MM.1S (cell line): ENCODE data around the gene PEX13.

Experiments
- DNase-seq: peaks from one replicate; pipeline ENCODE4 v3.0.0-alpha.2; 2015
- H2AFZ ChIP-seq: fragments of 300-600 bp; sonication (generic); 2 replicates; pipeline ENCODE4 v1.6.0; 2016; ENCODE audit warnings: antibody characterized with exemption, low read length
- H3F3A ChIP-seq: fragments of 300-600 bp; sonication (generic); 2 replicates; pipeline ENCODE4 v1.6.1; 2016; ENCODE audit warnings: mild to moderate bottlenecking, antibody characterized with exemption, low read length, moderate library complexity, mixed read lengths; ENCODE audit not compliant: insufficient read depth
- H3K27ac ChIP-seq: fragments of 300-600 bp; sonication (generic); 2 replicates; pipeline ENCODE4 v1.5.1; 2016; ENCODE audit warnings: mild to moderate bottlenecking, low read length
- H3K27me3 ChIP-seq: fragments of 300-600 bp; sonication (generic); replicated peaks from 2 replicates; pipeline ENCODE4 v1.6.0; 2016; ENCODE audit warnings: low read length; ENCODE audit not compliant: insufficient read depth
- H3K36me3 ChIP-seq: fragments of 300-600 bp; sonication (generic); replicated peaks from 2 replicates; pipeline ENCODE4 v1.6.1; 2016; ENCODE audit warnings: mild to moderate bottlenecking, low read length, mixed read lengths; ENCODE audit not compliant: insufficient read depth
- H3K4me1 ChIP-seq: fragments of 300-600 bp; sonication (generic); 2 replicates; pipeline ENCODE4 v1.6.1; 2016; ENCODE audit warnings: low read length, mixed read lengths
- H3K4me2 ChIP-seq: fragments of 300-600 bp; sonication (generic); 2 replicates; pipeline ENCODE4 v1.6.0; 2016; ENCODE audit warnings: low read depth, low read length
- H3K4me3 ChIP-seq: fragments of 300-600 bp; sonication (generic); 2 replicates; pipeline ENCODE4 v1.5.1; 2016; ENCODE audit warnings: low read length, mixed read lengths
- H3K79me2 ChIP-seq: fragments of 300-600 bp; sonication (generic); 2 replicates; pipeline ENCODE4 v1.6.1; 2016; ENCODE audit warnings: mixed run types, low read length, mixed read lengths
- H3K9ac ChIP-seq: fragments of 300-600 bp; sonication (generic); 2 replicates; pipeline ENCODE4 v1.6.1; 2016; ENCODE audit warnings: low read length, mixed read lengths
- H3K9me2 ChIP-seq: fragments of 300-600 bp; sonication (generic); replicated peaks from 2 replicates; pipeline ENCODE4 v1.6.1; 2016; ENCODE audit warnings: mild to moderate bottlenecking, low read length, mixed read lengths; ENCODE audit not compliant: insufficient read depth
- H3K9me3 ChIP-seq: fragments of 300-600 bp; sonication (generic); replicated peaks from 2 replicates; pipeline ENCODE4 v1.6.1; 2016; ENCODE audit warnings: mild to moderate bottlenecking, low read length, mixed read lengths; ENCODE audit not compliant: insufficient read depth
- H4K20me1 ChIP-seq: fragments of 300-600 bp; sonication (generic); 2 replicates; pipeline ENCODE4 v1.6.1; 2016; ENCODE audit warnings: mild to moderate bottlenecking, low read length, moderate library complexity, mixed read lengths; ENCODE audit not compliant: insufficient read depth
- EZH2 ChIP-seq: fragments of 300-600 bp; sonication (generic); optimal IDR thresholded peaks from 2 replicates; pipeline ENCODE3; 2017; ENCODE audit warnings: low read depth, mild to moderate bottlenecking, antibody characterized with exemption, low read length, mixed read lengths
- EZH2phosphoT487 ChIP-seq: fragments of 300-600 bp; sonication (generic); IDR thresholded peaks from 2 replicates; pipeline ENCODE4 v1.6.1; 2018; ENCODE audit warnings: antibody characterized with exemption, low read length
- TF ChIP-seq, protein P1 (sequence below): fragments of 300-600 bp; sonication (generic); IDR thresholded peaks from 2 replicates; pipeline ENCODE4 v1.5.1; 2016; ENCODE audit warnings: antibody characterized with exemption, low read length, mixed read lengths

PEX13 gene

DNA sequence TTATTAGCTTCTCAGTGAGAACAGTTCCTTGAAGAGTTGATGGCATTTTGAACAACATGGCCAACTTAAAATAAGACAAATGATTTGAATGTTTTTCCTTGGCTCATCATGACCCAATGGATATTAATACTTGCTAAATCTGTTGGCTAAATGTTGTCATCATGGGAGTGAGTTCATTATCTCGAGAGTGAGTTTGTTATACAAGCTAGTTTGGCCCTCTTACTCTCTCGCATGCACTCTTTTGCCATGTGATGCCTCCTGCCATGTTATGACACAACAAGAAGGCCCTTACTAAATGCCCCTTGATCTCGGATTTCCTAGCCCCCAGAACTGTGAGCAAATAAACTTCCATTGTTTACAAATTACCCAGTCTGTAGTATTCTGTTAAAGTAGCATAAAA lies 25.3 kb downstream of the PEX13 start:
- no peak overlapping the region for H3K4me2 ChIP-seq
- H3K9me3 ChIP-seq: no peaks in the 10 kb centered on the region
- no peaks in the 10 kb centered on the region for H3F3A ChIP-seq
- no peaks in the 10 kb centered on the region for H3K79me2 ChIP-seq
- H3K9ac ChIP-seq: no peak overlapping the region
- TF ChIP-seq EZH2 (no peak), EZH2phosphoT487 (no peak)
- TF ChIP-seq, protein P1, sequence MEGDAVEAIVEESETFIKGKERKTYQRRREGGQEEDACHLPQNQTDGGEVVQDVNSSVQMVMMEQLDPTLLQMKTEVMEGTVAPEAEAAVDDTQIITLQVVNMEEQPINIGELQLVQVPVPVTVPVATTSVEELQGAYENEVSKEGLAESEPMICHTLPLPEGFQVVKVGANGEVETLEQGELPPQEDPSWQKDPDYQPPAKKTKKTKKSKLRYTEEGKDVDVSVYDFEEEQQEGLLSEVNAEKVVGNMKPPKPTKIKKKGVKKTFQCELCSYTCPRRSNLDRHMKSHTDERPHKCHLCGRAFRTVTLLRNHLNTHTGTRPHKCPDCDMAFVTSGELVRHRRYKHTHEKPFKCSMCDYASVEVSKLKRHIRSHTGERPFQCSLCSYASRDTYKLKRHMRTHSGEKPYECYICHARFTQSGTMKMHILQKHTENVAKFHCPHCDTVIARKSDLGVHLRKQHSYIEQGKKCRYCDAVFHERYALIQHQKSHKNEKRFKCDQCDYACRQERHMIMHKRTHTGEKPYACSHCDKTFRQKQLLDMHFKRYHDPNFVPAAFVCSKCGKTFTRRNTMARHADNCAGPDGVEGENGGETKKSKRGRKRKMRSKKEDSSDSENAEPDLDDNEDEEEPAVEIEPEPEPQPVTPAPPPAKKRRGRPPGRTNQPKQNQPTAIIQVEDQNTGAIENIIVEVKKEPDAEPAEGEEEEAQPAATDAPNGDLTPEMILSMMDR: no peak
- H3K4me3 ChIP-seq: no peak overlapping the region
- H3K36me3 ChIP-seq: no peaks in the 10 kb centered on the region
- H3K27ac ChIP-seq: no peak overlapping the region
- H3K9me2 ChIP-seq: no peaks in the 10 kb centered on the region
- no peaks in the 10 kb centered on the region for H3K4me1 ChIP-seq
- no peaks in the 10 kb centered on the region for H3K27me3 ChIP-seq
- H2AFZ ChIP-seq: no peak overlapping the region
- no peak for DNase-seq
- H4K20me1 ChIP-seq: no peaks in the 10 kb centered on the region

DNA sequence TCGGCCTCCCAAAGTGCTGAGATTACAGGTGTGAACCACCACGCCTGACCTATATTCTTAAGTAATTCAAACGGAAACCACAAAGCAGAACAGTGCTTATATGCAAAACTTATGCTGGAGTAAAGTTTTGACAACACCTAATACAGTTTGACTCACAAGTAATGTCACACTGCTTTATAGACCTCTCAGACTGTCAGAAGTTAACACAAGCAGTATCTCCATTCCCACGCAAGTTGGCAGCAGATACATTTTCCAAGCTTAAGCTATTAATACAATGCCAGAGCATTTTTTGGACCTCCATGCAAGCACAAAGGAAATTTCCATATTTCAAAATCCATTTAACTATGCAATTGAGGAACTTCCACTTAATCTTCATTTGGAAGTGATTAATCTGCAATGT lies 27.1 kb downstream of the PEX13 start:
- Histone ChIP-seq H3K79me2 (no peaks in the 10 kb centered on the region), H3K4me3 (no peak overlapping the region), H4K20me1 (no peaks in the 10 kb centered on the region), H3K9ac (no peak overlapping the region), H3K4me1 (no peaks in the 10 kb centered on the region), H3K9me3 (no peaks in the 10 kb centered on the region), H3K4me2 (no peak overlapping the region), H2AFZ (no peak overlapping the region), H3K36me3 (no peaks in the 10 kb centered on the region; the same call in 1 of the 2 replicates), H3K27me3 (no peaks in the 10 kb centered on the region), H3K9me2 (no peaks in the 10 kb centered on the region), H3F3A (no peaks in the 10 kb centered on the region), H3K27ac (no peak overlapping the region)
- no peak for DNase-seq
- TF ChIP-seq EZH2phosphoT487: no peak

DNA sequence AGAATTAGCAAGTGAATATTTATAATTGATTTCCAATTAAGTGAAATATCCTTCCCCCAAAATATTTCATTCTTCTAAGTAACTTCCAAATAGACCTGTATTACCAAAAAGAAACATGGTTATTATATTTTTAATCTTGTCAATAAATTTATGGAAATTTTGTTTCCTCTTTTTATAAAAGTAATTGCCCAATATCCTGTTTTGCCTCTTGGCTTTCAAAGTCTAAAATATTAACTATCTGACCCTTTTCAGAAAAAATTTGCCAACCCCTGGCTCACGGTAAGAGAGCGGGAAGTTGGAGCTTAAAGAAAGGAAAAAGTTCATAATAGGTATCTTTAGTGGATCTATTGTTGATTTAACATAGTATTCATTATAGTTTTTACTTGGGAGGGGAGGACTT lies 27.7 kb downstream of the PEX13 start:
- no peaks in the 10 kb centered on the region for H3F3A ChIP-seq
- no peak overlapping the region for H3K27ac ChIP-seq
- H3K9me3 ChIP-seq: no peaks in the 10 kb centered on the region
- TF ChIP-seq EZH2phosphoT487 (no peak), EZH2 (no peak)
- TF ChIP-seq, protein P1: no peak
- H2AFZ ChIP-seq: no peak overlapping the region
- no peak overlapping the region for H3K9ac ChIP-seq
- H3K79me2 ChIP-seq: no peaks in the 10 kb centered on the region
- no peak overlapping the region for H3K4me3 ChIP-seq
- no peak overlapping the region for H3K4me2 ChIP-seq
- no peaks in the 10 kb centered on the region for H3K9me2 ChIP-seq
- no peaks in the 10 kb centered on the region; the same call in 1 of the 2 replicates for H3K36me3 ChIP-seq
- H3K4me1 ChIP-seq: no peaks in the 10 kb centered on the region
- no peak for DNase-seq
- no peaks in the 10 kb centered on the region for H4K20me1 ChIP-seq
- no peaks in the 10 kb centered on the region for H3K27me3 ChIP-seq

DNA sequence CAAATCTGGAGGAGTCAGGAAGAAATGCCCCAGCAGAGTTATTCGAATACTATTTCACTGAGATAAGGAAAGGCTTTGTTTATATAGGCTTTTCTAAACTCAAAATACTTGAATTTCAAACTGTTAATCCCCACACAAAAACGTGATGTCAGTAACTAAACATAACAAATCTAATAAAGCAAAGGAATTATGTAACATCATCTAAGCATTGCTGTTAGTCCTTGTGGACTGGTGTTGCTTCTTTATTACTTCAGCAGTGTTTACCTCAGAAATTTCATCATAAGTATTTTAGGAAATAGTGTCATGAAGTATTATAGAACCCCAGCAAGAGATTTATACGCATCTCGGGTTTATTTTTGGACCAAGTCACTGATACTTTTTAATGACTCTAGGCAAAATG lies 28.5 kb downstream of the PEX13 start:
- H3K4me2 ChIP-seq: no peak overlapping the region
- H3K4me3 ChIP-seq: no peak overlapping the region
- no peaks in the 10 kb centered on the region for H3K4me1 ChIP-seq
- H3K36me3 ChIP-seq: no peaks in the 10 kb centered on the region; the same call in 1 of the 2 replicates
- no peaks in the 10 kb centered on the region for H3K27me3 ChIP-seq
- H3K27ac ChIP-seq: no peak overlapping the region
- no peak overlapping the region for H2AFZ ChIP-seq
- H3K9me2 ChIP-seq: no peaks in the 10 kb centered on the region
- no peak overlapping the region for H3K9ac ChIP-seq
- no peaks in the 10 kb centered on the region for H3F3A ChIP-seq
- H4K20me1 ChIP-seq: no peaks in the 10 kb centered on the region
- H3K9me3 ChIP-seq: no peaks in the 10 kb centered on the region
- no peak for DNase-seq
- TF ChIP-seq EZH2: no peak
- TF ChIP-seq, protein P1: no peak
- TF ChIP-seq EZH2phosphoT487: no peak
- H3K79me2 ChIP-seq: no peaks in the 10 kb centered on the region
